ENCODE measurements around the gene DNMT3B. TPM values are rescaled to one million over a fixed set of nuclear protein-coding genes. Genes with fewer than 3 reads are reported as not detected.

The DNMT3B gene
- total and polyA plus RNA-seq, 9 of the 15 experiments (the other 6 are each of a cell fraction or from before 2014, with no cell fraction given): 9.3 to 74.8 (median 49.1) TPM

DNA sequence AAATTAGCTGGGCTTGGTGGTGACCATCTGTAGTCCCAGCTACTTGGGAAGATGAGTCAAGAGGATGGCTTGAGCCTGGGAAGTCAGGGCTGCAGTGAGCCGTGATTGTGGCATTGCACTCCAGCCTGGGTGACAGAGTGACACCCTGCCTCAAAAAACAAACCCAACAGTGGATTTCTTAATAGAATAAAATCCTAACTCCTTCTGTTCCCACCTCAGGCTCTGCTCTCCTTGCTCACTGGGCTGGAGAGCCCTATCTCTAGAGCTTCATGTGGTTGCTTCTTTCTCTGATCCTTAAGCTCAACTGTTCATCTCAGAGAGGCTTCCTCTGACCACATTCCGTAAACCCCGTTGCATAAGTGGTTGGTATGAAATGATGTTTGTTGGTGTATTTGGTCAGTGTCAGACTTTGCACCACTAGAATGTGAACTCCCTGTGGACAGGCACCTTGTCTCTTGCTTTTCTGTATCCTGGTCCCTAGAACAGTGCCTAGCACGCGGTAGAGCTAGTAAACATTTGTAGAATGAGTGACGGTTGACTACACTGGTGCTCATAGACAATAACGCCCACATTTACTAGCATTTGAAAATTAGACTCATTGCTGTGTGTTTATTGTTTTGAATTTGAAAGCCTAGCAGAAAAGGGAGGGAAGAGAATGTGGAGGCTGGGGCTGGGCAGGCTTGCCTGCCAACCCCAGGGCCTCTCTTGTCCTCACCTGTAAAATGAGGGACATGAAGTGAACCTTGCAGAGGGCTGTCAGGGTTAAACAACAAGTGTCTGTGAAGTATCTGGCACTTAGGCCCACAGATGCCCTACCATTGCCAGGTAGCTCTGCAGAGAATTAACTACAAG, 61.8 kb downstream of the DNMT3B start:
- Histone ChIP-seq H3K4me1 (replicated peaks in 1 of 2; ENCODE audit: control insufficient read depth in 2 of 2, insufficient read depth in 2 of 2, low read length in 2 of 2) (peaks cover 26 to 29% of the 10 kb centered on the region in 2 experiments), H3K79me2 (ENCODE audit: control insufficient read depth, insufficient read depth, low read length) (peaks cover 83% of the 10 kb centered on the region), H3K4me2 (ENCODE audit: insufficient read depth, low read length) (no peak overlapping the region), H3K9ac (ENCODE audit: insufficient read depth in 1 of 2, low read depth in 2 of 2, low read length in 2 of 2) (0 out of 4 replicates have a peak overlapping the region, but pooled peaks of 1 of the 2 experiments have one; percentile 37), H3K9me1 (ENCODE audit: control insufficient read depth, insufficient read depth, low read length) (peaks cover 4% of the 10 kb centered on the region), H3K9me3 (replicated peaks; ENCODE audit: control insufficient read depth, insufficient read depth, low read depth, low read length) (no peaks in the 10 kb centered on the region), H3K36me3 (ENCODE audit: control insufficient read depth, insufficient read depth, low read length) (peaks cover 61% of the 10 kb centered on the region), H4K20me1 (replicated peaks; ENCODE audit: control insufficient read depth, insufficient read depth, low read length) (peaks cover 39% of the 10 kb centered on the region), H3K4me3 (no peak overlapping the region), H2AFZ (ENCODE audit: low read depth, low read length) (no peak overlapping the region), H3K27ac (ENCODE audit: extremely low read depth, low read depth, low read length) (no peak overlapping the region), H3K27me3 (ENCODE audit: control insufficient read depth in 2 of 2, insufficient read depth in 2 of 2, low read length in 2 of 2) (no peaks in the 10 kb centered on the region)
- no peak for TF ChIP-seq ATF1 (CRISPR knock-in tag; IDR thresholded peaks at IDR 0.05)
- TF ChIP-seq ATF1 (tag; IDR thresholded peaks at IDR 0.05): no peak
- TF ChIP-seq ZNF316 (IDR thresholded peaks at IDR 0.05): peak; percentile 55
- no peak for DNase-seq (ENCODE audit: extremely low read depth in 1 of 4, low spot score in 3 of 4)
- ChIA-PET CTCF (ENCODE audit: low intra/inter-chr PET ratio) (interaction anchor here (0.7 kb wide), 1 partner anchor 9 kb away, joined by 6 read pairs; no protein-coding TSS in a partner anchor), POLR2A (interaction anchor here (1.1 to 1.4 kb wide), 2 partner anchors 14 to 181 kb away, joined by 3 to 4 read pairs; no protein-coding TSS in a partner anchor)
- ATAC-seq: no peak
- no TSS peak for BruUV-seq (replicated peaks)
- WGBS (ENCODE audit: insufficient coverage, low coverage, missing lambda C conversion rate): 94% methylated on average over 7 of the region's 7 CpGs
- intact Hi-C loops (cut with micrococcal nuclease) (no loop called here), in situ Hi-C loops (cut with MboI) (no loop called here)
- FAIRE-seq: no peak

DNA sequence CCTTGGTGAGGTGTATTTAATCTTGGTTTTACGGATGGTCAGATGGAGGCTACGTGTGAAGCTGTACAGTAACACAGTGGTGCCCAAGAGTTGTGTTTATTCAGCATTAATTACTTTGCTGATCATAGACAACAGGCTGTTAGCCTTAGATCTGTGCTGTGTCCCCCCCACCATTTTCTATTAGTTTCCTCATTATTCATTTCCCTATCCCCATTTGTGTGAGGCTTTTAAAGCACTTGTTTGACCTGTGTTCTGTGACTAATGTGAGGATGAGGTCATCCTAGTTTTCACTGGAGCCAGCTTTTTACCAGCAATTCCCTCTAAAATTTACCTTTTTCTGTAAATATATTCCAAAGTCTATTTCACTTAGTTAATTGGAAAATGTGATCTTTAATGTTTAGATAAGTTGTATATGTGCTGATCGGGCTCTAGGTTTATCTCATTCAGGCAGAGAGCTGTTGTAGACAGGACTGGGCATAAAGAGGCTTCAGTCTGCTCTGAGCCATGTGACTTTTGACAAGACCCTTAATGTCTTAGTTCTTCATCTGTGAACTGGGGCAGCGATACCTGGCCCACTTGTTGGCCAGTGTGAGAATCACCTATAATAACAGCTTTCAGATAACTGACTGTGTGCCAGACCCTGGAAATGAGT, 66.0 kb downstream of the DNMT3B start:
- H4K20me1 ChIP-seq (replicated peaks; ENCODE audit: control insufficient read depth, insufficient read depth, low read length): peaks cover 17% of the 10 kb centered on the region
- no peak overlapping the region for H2AFZ ChIP-seq (ENCODE audit: low read depth, low read length)
- peaks cover 87% of the 10 kb centered on the region for H3K79me2 ChIP-seq (ENCODE audit: control insufficient read depth, insufficient read depth, low read length)
- H3K4me2 ChIP-seq (ENCODE audit: insufficient read depth, low read length): no peak overlapping the region
- 91% methylated on average over 4 of the region's 4 CpGs for WGBS (ENCODE audit: insufficient coverage, low coverage, missing lambda C conversion rate)
- ChIA-PET CTCF (ENCODE audit: low intra/inter-chr PET ratio) (no interaction called here), POLR2A (interaction anchor here (0.5 to 1.6 kb wide), 4 partner anchors 8 to 1329 kb away, joined by 3 to 5 read pairs (median 3); partner anchors contain the start of gene MAPRE1)
- no peak for DNase-seq (ENCODE audit: extremely low read depth in 1 of 4, low spot score in 3 of 4)
- no peak overlapping the region for H3K9ac ChIP-seq (ENCODE audit: insufficient read depth in 1 of 2, low read depth in 2 of 2, low read length in 2 of 2)
- H3K9me1 ChIP-seq (ENCODE audit: control insufficient read depth, insufficient read depth, low read length): no peaks in the 10 kb centered on the region
- no peak overlapping the region for H3K27ac ChIP-seq (ENCODE audit: extremely low read depth, low read depth, low read length)
- TSS peak; percentile 11 for BruUV-seq (replicated peaks)
- no peaks in the 10 kb centered on the region for H3K27me3 ChIP-seq (ENCODE audit: control insufficient read depth in 2 of 2, insufficient read depth in 2 of 2, low read length in 2 of 2)
- ATAC-seq: no peak
- no peak overlapping the region for H3K4me3 ChIP-seq
- H3K36me3 ChIP-seq (ENCODE audit: control insufficient read depth, insufficient read depth, low read length): peaks cover 80% of the 10 kb centered on the region
- no peaks in the 10 kb centered on the region for H3K9me3 ChIP-seq (replicated peaks; ENCODE audit: control insufficient read depth, insufficient read depth, low read depth, low read length)
- TF ChIP-seq HDAC8 (tag; IDR thresholded peaks at IDR 0.05) (no peak), ELF4 (CRISPR knock-in tag; IDR thresholded peaks at IDR 0.05) (no peak), ZNF316 (IDR thresholded peaks at IDR 0.05) (peak; percentile 46; the same call in 1 of the 2 replicates)
- TF ChIP-seq, protein P1, sequence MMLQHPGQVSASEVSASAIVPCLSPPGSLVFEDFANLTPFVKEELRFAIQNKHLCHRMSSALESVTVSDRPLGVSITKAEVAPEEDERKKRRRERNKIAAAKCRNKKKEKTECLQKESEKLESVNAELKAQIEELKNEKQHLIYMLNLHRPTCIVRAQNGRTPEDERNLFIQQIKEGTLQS (IDR thresholded peaks at IDR 0.05): peak; percentile 53
- TF ChIP-seq, protein P1 (CRISPR knock-in tag; conservative IDR thresholded peaks at IDR 0.05): no peak
- TF ChIP-seq, protein P2, sequence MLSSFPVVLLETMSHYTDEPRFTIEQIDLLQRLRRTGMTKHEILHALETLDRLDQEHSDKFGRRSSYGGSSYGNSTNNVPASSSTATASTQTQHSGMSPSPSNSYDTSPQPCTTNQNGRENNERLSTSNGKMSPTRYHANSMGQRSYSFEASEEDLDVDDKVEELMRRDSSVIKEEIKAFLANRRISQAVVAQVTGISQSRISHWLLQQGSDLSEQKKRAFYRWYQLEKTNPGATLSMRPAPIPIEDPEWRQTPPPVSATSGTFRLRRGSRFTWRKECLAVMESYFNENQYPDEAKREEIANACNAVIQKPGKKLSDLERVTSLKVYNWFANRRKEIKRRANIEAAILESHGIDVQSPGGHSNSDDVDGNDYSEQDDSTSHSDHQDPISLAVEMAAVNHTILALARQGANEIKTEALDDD (IDR thresholded peaks at IDR 0.05): no peak
- peaks cover 3 to 7% of the 10 kb centered on the region in 2 experiments; a peak in 4 of 5 replicates for H3K4me1 ChIP-seq (replicated peaks in 1 of 2; ENCODE audit: control insufficient read depth in 2 of 2, insufficient read depth in 2 of 2, low read length in 2 of 2)
- in situ Hi-C loops (cut with MboI) (no loop called here), intact Hi-C loops (cut with micrococcal nuclease) (no loop called here)
- FAIRE-seq: peak; percentile 35

All from K562 (cell line).